Stimulated activated CD4-positive, alpha-beta T cell treated with anti-CD3 and anti-CD28 coated beads, TNF-alpha, amount 100 ng/mL, for 1 hour (primary cell): ENCODE results near the gene FOXO1.

ENCODE experiments used
- DNase-seq, 3 donors: peaks; one replicate each; pipeline ENCODE4 v3.0.0-alpha.2; 2020; ENCODE audit warnings: low read depth in 3 of 3, low spot score in 1 of 3

Gene FOXO1

GRCh38 chr13:40552895-40553294 is 113.5 kb downstream of the FOXO1 start:
- DNase-seq = no peak

GRCh38 chr13:40550130-40550529 is 116.3 kb downstream of the FOXO1 start:
- no peak for DNase-seq

DNA sequence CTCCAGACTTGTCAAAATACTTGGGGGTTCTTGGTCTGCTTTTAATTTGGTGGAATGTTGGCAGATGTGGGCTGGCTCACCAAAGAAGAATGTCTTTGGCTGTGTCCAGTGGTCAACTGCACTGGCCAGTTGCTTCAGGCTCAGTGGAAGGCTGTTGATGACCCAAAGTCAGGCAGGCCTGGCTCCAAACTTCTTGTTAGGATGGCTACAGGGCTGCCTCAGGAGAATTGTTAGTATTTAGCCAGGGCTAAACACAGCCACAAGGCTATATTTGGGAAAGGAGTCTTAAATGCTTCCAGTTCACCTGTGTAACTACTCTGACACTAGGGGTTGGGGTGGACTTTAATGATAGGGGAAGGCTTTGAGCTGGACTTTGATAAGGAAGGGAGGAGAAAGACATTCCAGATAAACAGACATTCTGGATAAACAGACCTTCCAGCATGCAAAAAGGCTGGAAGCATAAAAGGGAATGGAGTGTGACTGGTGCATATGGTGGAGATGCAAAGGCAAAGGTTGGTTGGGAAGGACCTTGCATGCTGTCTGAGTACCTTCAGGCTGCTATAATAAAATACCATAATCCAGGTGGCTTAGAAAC is 116.8 kb downstream of the FOXO1 start:
- DNase-seq = no peak

GRCh38 chr13:40547591-40548315 is 118.7 kb downstream of the FOXO1 start:
- no peak for DNase-seq

DNA sequence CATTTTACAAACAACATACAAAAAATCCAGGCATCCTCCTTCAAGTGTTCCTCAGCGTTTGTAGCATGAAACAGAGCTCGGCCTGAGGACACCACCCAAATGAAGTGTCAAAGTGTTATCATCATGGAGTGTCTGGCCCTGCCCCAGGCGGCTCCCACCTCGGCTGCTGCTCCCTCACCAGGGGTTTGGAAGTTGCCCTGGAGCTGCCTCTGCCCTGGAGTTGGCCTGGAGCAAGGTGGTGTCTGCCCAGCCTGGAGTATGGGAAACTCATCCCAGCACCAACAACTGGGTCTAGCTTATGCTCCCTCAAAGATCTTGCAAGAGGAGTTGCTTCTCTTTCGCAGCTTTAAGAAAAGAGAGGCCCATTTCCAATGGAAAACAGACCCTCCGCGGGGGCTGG is 120.4 kb downstream of the FOXO1 start:
- DNase-seq = no peak

DNA sequence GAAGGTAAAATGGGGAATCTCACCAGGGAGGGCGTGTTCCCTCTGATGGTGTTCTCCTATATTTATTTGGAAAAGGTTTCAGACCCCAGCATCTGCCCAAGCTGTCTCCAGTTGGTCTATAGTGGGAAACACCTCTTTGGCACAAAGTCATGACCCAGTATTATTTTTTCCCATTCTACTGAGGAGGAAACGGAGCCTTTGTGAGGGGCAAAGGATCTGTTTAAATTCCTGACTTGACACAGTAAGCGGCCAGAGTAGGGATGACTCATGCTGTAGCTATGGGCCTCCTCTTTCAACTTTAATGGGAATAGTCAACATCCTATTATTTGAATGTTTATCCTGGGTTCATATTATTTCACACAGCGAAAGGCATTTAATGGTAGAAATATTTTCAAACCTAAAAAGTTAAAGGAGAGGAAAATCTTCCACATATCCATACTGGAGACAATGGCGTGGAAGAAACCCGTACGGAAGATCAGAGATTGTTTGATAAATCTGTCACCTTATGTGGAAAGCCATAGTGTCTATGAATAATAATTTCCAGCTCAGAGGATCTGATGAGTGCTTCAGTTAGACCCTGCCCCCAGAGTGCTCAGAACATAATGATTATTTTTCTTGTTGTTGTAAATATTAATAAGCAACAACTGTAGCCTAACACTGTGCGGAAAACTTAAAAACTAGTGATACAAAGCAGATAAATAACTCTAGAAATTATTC is 126.0 kb downstream of the FOXO1 start:
- no peak for DNase-seq

- DNase-seq = no peak
Observed at GRCh38 chr13:40539576-40540327, 126.7 kb downstream of the FOXO1 start.

DNA sequence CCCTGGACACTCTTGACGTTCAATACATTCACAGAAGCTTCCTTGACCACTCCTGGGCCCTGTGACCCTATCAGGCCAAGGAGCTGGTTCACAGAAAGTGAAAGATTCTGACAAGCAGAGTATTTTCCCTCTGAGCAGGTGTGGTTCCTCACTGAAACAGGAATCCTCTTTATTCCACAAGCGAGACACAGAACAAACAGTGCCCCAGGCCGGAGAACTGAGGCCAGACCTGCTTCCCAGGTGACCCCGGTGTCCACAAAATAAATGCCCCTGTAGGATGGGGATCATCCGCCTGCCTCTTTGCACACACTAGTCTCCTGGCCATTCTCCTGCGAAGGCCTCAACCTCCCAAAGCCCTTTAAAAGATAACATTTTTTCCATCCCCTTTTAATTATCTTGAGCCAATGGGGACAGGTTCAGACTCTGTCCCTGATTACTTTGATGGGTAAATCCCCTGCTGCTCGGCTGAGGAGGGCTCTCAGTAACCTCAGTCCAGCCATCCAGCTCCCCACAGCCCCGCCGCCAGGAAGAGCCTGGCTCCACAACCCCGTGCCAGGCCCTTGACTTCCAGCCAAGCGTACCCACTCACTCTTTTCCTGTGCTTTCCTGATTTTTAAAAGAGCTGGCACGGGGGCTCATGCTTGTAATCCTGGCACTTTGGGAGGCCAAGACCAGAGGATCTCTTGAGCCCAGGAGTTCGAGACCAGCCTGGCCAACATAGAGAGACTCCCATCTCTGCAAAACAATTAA is 129.1 kb downstream of the FOXO1 start:
- DNase-seq = no peak

- DNase-seq = no peak
Observed at GRCh38 chr13:40536443-40537113, 129.9 kb downstream of the FOXO1 start.

DNA sequence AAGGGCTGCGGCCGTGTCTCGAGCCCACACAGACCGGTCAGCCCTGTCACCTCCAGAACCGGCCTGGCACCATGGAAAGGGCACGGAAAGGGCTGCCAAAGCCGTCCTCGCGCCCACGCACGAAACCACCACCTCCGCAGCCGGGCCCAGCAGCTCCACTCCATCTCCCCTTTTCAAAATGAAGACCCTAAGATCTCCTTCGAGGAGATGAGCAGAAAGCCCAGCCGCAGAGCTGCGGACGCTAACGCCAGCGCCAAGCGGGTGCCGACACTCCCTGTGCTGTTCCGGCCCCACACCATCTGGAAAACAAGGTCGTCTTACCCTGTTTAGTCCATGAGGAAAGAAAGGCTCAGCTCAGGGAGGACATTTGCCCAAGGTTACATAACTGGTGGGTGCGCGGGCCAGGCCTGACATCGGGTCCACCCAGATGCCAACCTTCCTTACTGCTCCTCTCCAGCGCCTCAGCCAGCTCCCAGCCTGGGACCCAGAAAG is 131.1 kb downstream of the FOXO1 start:
- DNase-seq = no peak

DNA sequence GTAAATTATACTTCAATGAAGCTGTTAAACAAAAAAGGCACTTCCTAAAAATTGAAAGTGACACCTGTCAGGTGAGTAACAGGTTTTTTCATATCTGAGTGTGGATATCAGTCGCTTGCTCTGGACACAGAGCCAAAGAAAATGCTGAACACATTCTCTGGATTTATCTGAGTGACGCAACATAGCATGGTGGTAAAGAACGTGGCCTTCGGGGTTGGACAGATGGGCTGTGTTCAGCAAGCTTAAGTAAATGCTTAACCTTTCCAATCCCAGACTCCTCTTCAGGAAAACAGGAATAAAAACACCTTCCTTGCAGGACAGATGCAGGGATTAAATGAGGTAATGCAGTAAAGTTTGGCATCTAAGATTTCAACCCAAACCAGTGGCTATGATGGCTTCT is 132.0 kb downstream of the FOXO1 start:
- no peak for DNase-seq

- DNase-seq = no peak
Observed at GRCh38 chr13:40533072-40533471, 133.4 kb downstream of the FOXO1 start.

DNA sequence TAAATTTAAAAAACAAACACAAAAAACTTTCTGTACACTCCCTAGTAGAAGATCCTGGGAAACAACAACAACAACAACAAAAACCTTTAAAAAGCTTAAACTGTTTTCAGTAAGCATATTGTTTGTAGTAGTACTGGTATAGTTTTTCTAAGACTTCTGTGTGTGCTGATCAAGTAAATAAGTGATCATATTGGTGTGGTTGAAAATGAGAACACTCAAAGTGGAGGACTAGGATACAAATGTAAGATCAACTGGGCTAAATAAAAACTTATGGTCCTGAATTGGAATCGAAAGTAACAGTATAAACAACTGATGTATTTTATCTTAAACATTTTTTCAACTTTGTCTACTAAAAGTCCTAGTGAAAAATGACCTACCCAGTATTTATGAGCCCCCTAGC is 135.5 kb downstream of the FOXO1 start:
- DNase-seq = no peak

DNA sequence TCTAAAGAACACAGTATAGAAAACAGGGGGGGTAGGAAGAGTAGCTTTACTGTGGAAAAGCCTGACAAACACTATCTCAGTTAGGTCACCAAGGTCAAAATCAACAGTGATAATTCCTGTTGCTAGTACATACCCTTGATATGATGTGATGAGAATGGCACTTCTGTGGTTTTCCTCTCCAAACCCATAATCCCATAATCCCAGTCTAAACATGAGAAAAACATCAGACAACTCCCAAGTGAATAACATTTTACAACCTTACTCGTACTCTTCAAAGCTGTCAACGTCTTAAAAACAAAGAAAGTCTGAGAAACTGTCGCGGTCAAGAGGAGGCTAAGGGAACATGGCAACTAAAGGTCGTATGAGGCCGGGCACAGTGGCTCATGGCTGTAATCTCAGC is 137.6 kb downstream of the FOXO1 start:
- no peak for DNase-seq

- no peak for DNase-seq
Observed at GRCh38 chr13:40527914-40528313, 138.5 kb downstream of the FOXO1 start.

DNA sequence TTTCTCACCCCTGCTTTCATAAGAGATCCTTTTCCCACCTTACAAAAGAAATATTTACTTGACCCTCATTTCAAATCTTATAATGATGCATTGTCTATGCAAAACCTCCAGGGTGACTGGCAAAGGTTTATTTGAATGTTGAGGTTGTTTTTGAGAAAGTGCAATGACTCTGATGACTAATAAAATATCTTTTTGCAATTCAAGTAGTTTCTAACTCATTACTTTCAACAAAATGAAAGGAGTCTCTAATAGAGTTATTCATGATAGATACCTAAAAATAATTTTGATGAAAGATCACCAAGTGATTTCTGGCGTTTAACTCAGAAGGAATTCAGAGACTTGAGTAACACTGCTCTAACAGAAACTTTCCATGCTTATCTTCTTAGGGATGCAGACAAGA is 144.2 kb downstream of the FOXO1 start:
- no peak for DNase-seq

DNA sequence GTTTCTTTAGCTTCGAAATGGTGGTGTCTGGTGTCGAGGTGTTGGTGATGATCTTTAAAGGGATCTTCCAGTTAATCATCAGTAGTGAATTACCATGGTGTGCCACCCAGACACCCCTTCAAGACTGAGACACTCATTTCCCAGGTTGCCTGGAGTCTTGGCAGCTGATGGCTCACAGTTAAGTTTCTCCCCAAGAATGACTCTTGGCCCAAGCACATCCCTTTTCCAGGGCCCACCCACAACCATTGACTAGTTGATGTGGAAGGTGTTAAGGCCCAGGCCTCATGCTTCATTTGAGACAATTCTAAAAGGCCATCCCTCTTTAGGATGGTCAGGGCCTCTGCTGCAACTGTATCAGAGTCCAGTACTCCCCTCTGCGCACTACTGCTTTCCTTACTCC is 145.5 kb downstream of the FOXO1 start:
- DNase-seq = no peak

- no peak for DNase-seq
Observed at GRCh38 chr13:40519637-40520036, 146.8 kb downstream of the FOXO1 start.

DNA sequence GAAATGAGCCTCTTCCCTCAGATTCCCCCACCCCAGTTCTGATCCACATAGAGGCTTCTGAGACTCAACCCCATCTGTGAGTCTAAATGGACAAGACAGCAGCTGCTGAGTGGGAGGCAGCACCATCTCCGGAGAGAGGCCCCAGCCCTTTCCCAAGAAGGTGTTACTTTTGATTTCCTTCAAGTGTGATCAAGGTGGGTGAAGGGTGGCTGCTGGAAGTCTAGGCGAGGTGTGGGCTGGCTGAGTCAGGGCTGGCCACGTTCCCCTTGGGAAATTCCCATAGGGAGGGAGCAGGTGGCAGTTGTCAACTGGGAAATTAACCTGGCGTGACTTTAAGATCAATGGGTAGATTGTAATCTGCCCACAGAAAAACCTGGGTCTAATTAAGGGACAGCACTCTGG is 148.0 kb downstream of the FOXO1 start:
- DNase-seq = peak in 1 of 3 donors; percentile 36
